Measurements from ENCODE around the gene ZNF646. TPM values are rescaled to one million over a fixed set of nuclear protein-coding genes. Genes with fewer than 3 reads are reported as not detected.
"Not testable (repeated sequence)": the region's sequence is repeated elsewhere in the genome, so short reads cannot be mapped to it uniquely, and the experiment has no call there.

The ZNF646 gene
- total RNA-seq, 1 donor from 2014 or later, result 12.7 TPM

- no peak for DNase-seq (ENCODE audit: low read depth in 2 of 2)
Observed at GRCh38 chr16:31084584-31085302, 10.5 kb downstream of the ZNF646 start.

DNA sequence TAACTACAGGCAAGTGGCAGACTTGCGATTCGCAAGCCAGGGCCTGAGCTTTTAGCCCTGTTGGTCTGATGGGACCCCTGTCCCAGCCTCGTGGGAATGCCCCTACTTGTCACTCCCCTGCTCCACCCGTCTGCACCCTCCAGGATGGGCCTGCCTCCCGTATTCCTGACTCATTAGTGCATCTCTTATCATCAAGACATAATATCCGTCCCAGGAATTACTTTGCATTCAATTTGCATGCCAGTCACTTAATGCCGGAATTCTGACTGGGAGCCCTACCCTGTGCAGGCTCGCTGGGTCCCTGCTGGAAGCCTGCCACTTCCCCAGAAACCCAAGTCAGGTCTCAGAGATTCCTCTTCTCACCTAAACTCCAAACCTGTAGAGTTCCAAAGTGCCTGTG lies 11.2 kb downstream of the ZNF646 start:
- no peak for DNase-seq (ENCODE audit: low read depth in 2 of 2)

GRCh38 chr16:31085873-31086628 lies 11.8 kb downstream of the ZNF646 start:
- DNase-seq (ENCODE audit: low read depth in 2 of 2), result no peak

DNA sequence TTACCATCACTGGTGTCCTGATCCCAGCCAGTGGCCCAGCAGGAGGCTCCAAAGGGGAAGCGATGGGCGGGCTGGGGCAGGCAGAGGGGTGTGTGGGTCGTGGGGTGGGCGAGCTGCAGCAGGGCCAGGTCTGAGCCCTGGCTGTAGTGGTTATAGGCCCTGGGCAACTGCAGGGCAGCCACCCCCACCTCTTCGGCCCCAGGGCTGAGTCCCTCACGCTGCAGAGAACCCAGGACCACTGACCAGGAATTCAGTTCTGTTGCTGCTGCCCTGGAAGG lies 12.3 kb downstream of the ZNF646 start:
- no peak for DNase-seq (ENCODE audit: low read depth in 2 of 2)

GRCh38 chr16:31087481-31087880 lies 13.3 kb downstream of the ZNF646 start:
- no peak for DNase-seq (ENCODE audit: low read depth in 2 of 2)

- DNase-seq (ENCODE audit: low read depth in 2 of 2), result no peak
Observed at GRCh38 chr16:31087971-31088370, 13.7 kb downstream of the ZNF646 start.

GRCh38 chr16:31088459-31089183 lies 14.4 kb downstream of the ZNF646 start, which contains the start of gene PRSS53:
Gene PRSS53, minus strand, starts transcription at chr16:31088943. Its CDS starts 134 bp downstream, at chr16:31088809.
- no peak for DNase-seq (ENCODE audit: low read depth in 2 of 2)

GRCh38 chr16:31089199-31089598 lies 15.0 kb downstream of the ZNF646 start:
- no peak for DNase-seq (ENCODE audit: low read depth in 2 of 2)

DNA sequence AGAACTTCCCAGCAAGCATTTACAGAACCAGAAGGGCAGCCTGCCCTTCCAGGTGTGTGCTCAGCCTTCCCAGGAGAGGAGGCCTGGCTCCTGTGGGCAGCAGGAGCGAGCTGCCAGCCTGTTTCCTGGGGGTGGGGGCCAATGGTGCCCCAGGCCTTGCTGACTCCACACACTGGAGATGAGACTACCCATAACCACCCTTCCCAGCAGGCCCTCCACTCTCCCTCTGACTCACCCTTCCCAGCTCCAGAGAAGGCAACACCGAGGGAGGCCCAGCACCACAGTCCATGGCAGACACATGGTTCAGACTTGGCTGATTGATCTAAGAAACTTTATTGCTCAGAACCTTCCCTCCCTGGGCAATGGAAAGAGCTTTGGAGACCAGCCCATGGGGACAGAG lies 16.3 kb downstream of the ZNF646 start:
- no peak for DNase-seq (ENCODE audit: low read depth in 2 of 2)

GRCh38 chr16:31092330-31092729 lies 18.1 kb downstream of the ZNF646 start:
- DNase-seq (ENCODE audit: low read depth in 2 of 2), result no peak

- DNase-seq (ENCODE audit: low read depth in 2 of 2), result peak in 1 of 2 donors; percentile 27
Observed at GRCh38 chr16:31093132-31093703, 19.0 kb downstream of the ZNF646 start.

DNA sequence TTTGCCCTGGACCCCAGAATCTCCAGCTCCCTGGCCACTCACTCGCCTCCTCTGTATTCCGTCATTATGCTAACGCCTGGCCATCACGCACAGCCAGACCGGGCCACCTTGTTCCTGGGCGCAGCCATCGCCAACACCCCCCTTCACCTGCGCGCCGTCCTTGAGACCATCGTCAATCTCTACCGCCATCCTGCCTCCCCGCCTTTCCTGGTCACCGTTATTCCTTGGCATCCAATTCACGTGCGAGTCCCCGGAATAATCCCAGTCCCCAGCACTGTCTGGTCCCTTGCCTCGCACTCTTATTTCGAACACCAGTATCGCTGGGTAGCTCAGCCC lies 19.8 kb downstream of the ZNF646 start:
- no peak for DNase-seq (ENCODE audit: low read depth in 2 of 2)

DNA sequence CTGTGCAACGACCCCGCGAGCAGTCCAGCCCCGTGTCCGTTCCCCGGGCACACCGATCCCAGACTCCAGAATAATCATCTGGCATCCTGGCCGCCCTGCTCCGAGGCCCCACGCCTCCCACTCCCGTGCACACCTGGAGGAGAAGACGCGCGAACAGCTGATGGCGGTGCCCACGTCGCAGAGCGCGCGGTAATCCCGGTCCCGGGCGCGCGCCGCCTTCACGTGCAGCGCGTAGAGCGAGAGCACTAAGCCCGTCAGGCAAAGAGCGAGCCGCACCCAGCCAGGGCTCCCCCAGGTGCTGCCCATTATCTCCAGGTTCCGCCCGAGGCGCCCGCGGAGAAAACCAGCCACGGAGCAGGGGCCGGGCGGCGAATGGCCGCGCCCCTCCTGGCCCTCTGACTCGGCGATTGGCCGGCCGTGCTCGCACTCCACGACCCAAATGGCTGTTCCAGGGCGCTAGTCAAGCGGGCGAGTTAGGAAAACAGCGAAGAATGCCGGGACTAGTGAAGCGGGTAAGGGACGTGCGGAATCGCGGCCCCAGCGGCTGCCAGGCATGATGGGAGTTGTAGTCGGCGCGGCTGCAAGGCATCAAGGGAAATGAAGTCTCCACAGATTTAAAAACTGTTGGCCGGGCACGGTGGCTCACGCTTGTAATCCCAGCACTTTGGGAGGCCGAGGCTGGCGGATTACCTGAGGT lies 20.4 kb downstream of the ZNF646 start, which contains the start of gene VKORC1:
TSS of gene VKORC1 (minus strand) at position 374 of the 697 bp plus-strand sequence. CDS start at position 306, 68 bp downstream.
- peak; percentile 98 for DNase-seq (ENCODE audit: low read depth in 2 of 2)

- DNase-seq (ENCODE audit: low read depth in 2 of 2), result peak in 1 of 2 donors; percentile 33
Observed at GRCh38 chr16:31099860-31100638, 25.8 kb downstream of the ZNF646 start.

DNA sequence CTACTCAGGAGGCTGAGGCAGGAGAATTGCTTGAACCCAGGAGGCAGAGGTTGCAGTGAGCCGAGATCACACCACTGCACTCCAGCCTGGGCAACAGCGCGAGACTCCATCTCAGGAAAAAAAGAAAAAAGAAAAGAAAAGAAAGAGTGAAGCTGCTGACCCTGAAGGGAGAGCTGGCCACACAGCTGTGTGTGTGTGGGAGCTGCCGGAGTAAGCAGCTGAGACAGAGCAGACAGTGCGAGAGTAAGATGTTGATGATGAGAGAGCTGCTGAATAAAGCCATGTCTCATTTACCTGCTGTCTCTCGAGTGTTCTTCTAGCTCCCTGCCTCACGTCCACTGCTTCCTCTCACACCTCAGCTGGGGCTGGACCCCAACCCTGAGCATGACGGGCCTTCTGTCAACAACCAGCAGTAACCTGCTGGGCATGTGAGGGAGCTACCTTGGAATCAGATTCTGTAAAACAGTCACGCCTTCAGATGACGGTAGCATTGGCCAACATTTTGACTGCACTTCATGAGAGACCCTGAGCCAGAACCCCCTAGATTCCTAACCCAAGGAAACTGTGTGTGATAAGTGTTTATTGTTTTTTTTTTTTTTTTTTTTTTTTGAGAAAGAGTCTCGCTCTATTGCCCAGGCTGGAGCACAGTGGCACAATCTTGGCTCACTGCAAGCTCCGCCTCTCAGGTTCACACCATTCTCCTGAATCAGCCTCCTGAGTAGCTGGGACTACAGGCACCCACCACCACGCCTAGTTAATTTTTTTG lies 26.8 kb downstream of the ZNF646 start:
- not testable (repeated sequence) for DNase-seq (ENCODE audit: low read depth in 2 of 2)

DNA sequence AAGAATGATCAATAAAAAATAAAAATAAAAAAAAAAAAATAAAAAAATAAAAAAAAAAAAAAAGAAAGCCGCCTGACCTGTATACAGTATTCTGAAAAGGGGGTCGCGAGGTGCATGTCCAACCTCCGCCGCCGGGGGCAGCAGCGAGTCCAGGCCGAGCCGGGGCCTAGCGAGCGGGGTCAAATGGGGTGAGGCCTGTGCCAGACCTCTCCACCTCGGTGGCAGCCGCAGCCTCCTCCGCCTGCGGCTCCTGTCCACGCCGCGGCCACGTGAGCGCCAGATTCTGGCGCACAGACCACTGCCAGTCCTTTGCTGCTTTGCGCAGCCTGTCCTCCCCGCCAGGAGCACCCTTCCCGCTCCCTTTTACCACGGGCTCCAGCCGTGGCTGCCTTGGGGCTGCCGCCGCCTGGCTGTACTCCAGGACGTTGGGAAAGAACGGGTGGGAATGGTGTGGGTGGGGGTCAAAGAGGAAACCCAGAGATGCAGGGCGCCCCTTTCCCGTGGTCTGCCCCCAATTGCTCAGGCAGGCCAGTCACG lies 31.5 kb downstream of the ZNF646 start:
- DNase-seq (ENCODE audit: low read depth in 2 of 2), result peak; percentile 51 to 64

GRCh38 chr16:31106509-31107464 lies 32.6 kb downstream of the ZNF646 start:
- DNase-seq (ENCODE audit: low read depth in 2 of 2), result no peak

- DNase-seq (ENCODE audit: low read depth in 2 of 2), result no peak
Observed at GRCh38 chr16:31107465-31107867, 33.2 kb downstream of the ZNF646 start.
